Measurements from ENCODE around the gene WFS1. TPM values are rescaled to one million over a fixed set of nuclear protein-coding genes. Genes with fewer than 3 reads are reported as not detected.

WFS1 gene
- total RNA-seq, 6 donors from 2014 or later = 88.8 to 180 (median 105) TPM

DNA sequence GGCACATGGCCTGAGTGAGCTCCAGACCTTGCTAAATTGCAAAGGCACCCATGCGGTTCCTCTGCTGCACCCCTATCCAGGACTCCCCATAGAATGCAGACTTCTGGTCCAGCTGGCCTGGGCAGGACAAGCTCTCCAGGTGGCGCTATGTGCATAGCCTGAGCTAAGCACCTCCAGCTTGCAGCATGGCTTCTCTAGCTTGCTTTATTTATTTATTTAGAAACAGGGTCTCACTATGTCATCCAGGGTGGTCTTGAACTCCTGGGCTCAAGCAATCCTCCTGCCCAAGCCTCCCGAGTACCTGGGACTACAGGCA lies 5.5 kb upstream of the WFS1 start:
- Histone ChIP-seq H3K27ac (no peak overlapping the region), H3K9me3 (no peaks in the 10 kb centered on the region), H3K4me3 (no peak overlapping the region), H3K4me1 (peaks cover 3 to 17% (median 9%) of the 10 kb centered on the region in 4 donors), H3K36me3 (no peaks in the 10 kb centered on the region), H3K27me3 (no peaks in the 10 kb centered on the region)
- ATAC-seq (ENCODE audit: low FRiP score in 2 of 2) (peak in 1 of 2 donors; percentile 57), DNase-seq (no peak)
- TF ChIP-seq EP300 (IDR thresholded peaks at IDR 0.05) = no peak
- TF ChIP-seq POLR2A (IDR thresholded peaks at IDR 0.05) = no peak
- TF ChIP-seq, protein P1, sequence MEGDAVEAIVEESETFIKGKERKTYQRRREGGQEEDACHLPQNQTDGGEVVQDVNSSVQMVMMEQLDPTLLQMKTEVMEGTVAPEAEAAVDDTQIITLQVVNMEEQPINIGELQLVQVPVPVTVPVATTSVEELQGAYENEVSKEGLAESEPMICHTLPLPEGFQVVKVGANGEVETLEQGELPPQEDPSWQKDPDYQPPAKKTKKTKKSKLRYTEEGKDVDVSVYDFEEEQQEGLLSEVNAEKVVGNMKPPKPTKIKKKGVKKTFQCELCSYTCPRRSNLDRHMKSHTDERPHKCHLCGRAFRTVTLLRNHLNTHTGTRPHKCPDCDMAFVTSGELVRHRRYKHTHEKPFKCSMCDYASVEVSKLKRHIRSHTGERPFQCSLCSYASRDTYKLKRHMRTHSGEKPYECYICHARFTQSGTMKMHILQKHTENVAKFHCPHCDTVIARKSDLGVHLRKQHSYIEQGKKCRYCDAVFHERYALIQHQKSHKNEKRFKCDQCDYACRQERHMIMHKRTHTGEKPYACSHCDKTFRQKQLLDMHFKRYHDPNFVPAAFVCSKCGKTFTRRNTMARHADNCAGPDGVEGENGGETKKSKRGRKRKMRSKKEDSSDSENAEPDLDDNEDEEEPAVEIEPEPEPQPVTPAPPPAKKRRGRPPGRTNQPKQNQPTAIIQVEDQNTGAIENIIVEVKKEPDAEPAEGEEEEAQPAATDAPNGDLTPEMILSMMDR (IDR thresholded peaks at IDR 0.05) = peak in 4 of 6 experiments; percentile 35 to 45 (median 40)
- no peak for TF ChIP-seq POLR2AphosphoS5 (IDR thresholded peaks at IDR 0.05)
- 50 to 60% methylated on average over 2 to 3 of the region's 3 CpGs for WGBS, 2 donors

- no peaks in the 10 kb centered on the region for H3K36me3 ChIP-seq
- 82 to 87% methylated on average over 3 of the region's 3 CpGs for WGBS, 2 donors
- no peak overlapping the region for H3K27ac ChIP-seq
- ATAC-seq (ENCODE audit: low FRiP score in 2 of 2) (no peak), DNase-seq (no peak)
- no peaks in the 10 kb centered on the region for H3K27me3 ChIP-seq
- no peak for TF ChIP-seq POLR2A (IDR thresholded peaks at IDR 0.05)
- TF ChIP-seq, protein P1 (IDR thresholded peaks at IDR 0.05) = no peak
- TF ChIP-seq POLR2AphosphoS5 (IDR thresholded peaks at IDR 0.05) = no peak
- no peak for TF ChIP-seq EP300 (IDR thresholded peaks at IDR 0.05)
- no peak overlapping the region for H3K4me3 ChIP-seq
- no peaks in the 10 kb centered on the region for H3K9me3 ChIP-seq
- H3K4me1 ChIP-seq = peaks cover 3 to 26% (median 12%) of the 10 kb centered on the region in 4 donors
These were observed 4.1 kb upstream of the WFS1 start for GRCh38 chr4:6265546-6265945.

GRCh38 chr4:6267573-6267972 lies 2.1 kb upstream of the WFS1 start:
- 20 to 32% methylated on average over 3 of the region's 3 CpGs for WGBS, 2 donors
- Histone ChIP-seq H3K27me3 (no peaks in the 10 kb centered on the region), H3K27ac (no peak overlapping the region), H3K36me3 (no peaks in the 10 kb centered on the region), H3K9me3 (no peaks in the 10 kb centered on the region), H3K4me1 (peaks cover 22 to 47% (median 32%) of the 10 kb centered on the region in 4 donors), H3K4me3 (no peak overlapping the region)
- TF ChIP-seq, protein P1 (IDR thresholded peaks at IDR 0.05) = no peak
- TF ChIP-seq POLR2A (IDR thresholded peaks at IDR 0.05) (no peak), EP300 (IDR thresholded peaks at IDR 0.05) (no peak), POLR2AphosphoS5 (IDR thresholded peaks at IDR 0.05) (no peak)
- no peak for ATAC-seq (ENCODE audit: low FRiP score in 2 of 2)
- DNase-seq = no peak

DNA sequence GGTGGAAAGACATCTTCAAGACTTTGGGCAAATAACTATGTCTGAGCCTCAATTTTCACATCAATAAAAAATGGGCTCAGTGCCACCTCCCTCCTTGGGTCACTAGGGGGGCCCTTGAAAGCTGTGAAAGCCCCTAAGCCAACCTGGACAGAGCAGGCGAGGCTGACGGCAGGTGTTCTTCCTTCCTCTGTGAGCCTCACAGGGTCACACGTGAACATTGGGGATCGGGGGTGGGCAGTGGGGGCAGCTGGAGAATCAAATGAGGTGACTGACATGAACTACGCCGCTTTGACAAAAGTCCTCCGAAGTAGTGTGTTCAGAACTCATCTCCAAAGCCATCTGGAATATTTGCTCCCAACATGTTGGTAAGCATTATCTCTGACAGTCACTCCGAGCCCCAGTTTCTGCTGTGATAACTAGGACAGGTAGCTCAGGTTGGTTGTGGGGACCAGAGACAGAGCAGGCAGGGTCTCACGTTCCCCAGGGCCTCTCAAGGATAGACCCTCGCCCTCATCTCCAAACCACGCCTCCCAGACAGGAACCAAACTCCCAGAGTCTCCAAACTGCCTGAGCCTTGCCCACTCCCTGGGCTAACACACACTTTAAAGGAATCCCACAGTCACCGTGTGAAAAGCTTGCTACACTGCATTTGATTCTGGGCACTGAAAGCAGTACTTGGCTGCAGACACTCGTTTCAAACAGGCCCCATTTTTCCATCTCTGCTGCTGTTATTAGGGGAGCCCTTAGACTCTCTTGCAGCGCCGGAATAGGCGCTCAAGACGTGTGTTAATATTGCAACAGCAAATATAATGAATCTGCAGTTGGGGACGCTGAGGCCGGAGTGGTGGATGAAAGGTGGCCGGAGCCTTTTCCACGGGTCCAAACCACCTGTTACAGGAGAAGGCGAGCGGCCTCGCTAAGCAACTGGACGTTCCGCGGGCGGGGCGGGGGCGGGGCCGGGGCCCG lies 717 bp upstream of the WFS1 start:
- TF ChIP-seq, protein P1 (IDR thresholded peaks at IDR 0.05) = no peak
- TF ChIP-seq EP300 (IDR thresholded peaks at IDR 0.05) (no peak), POLR2AphosphoS5 (IDR thresholded peaks at IDR 0.05) (no peak), POLR2A (IDR thresholded peaks at IDR 0.05) (no peak)
- Histone ChIP-seq H3K27ac (peak overlapping the region; percentile 4 to 57 (median 8)), H3K27me3 (no peaks in the 10 kb centered on the region), H3K9me3 (no peaks in the 10 kb centered on the region), H3K36me3 (no peaks in the 10 kb centered on the region), H3K4me3 (peak overlapping the region in 3 of 4 donors; percentile 91 to 94 (median 92)), H3K4me1 (peaks cover 31 to 60% (median 44%) of the 10 kb centered on the region in 4 donors)
- no peak for DNase-seq
- WGBS, 2 donors = 29 to 71% methylated on average over 8 to 29 of the region's 32 CpGs
- no peak for ATAC-seq (ENCODE audit: low FRiP score in 2 of 2)

All from upper lobe of left lung (tissue), 6 donors.